Measurements from ENCODE around the gene GRIK4. TPM values are rescaled to one million over a fixed set of nuclear protein-coding genes. Genes with fewer than 3 reads are reported as not detected.

The GRIK4 gene
- polyA plus RNA-seq, 1 donor from 2014 or later: 3.4 TPM

- H4K20me1 ChIP-seq (ENCODE audit: insufficient read depth): no peaks in the 10 kb centered on the region
- no peak for TF ChIP-seq RAD21 (conservative IDR thresholded peaks at IDR 0.05)
- TF ChIP-seq EZH2 (IDR thresholded peaks at IDR 0.05; ENCODE audit: borderline replicate concordance, insufficient read depth, low read length, poor library complexity, severe bottlenecking): no peak
- TF ChIP-seq CTCF (IDR thresholded peaks at IDR 0.05; ENCODE audit: poor library complexity, severe bottlenecking): no peak
- TF ChIP-seq SMC3 (conservative IDR thresholded peaks at IDR 0.05; ENCODE audit: poor library complexity): no peak
- TF ChIP-seq TAF1 (IDR thresholded peaks at IDR 0.05; ENCODE audit: low read depth): no peak
- TF ChIP-seq REST (IDR thresholded peaks at IDR 0.05; ENCODE audit: borderline replicate concordance): no peak
- TF ChIP-seq MXI1 (conservative IDR thresholded peaks at IDR 0.05; ENCODE audit: poor library complexity, severe bottlenecking): no peak
- H3K27ac ChIP-seq (ENCODE audit: low read length): no peak overlapping the region
- H3K4me2 ChIP-seq (ENCODE audit: low read length): no peak overlapping the region
- no peaks in the 10 kb centered on the region for H3K27me3 ChIP-seq (ENCODE audit: insufficient read depth, low read depth, low read length)
- no peaks in the 10 kb centered on the region for H3K36me3 ChIP-seq (ENCODE audit: insufficient read depth, low read length)
- H3K4me3 ChIP-seq (ENCODE audit: low read length): no peak overlapping the region
- H3K9me3 ChIP-seq (ENCODE audit: low read length): no peaks in the 10 kb centered on the region
- no peak overlapping the region for H2AFZ ChIP-seq (ENCODE audit: low read depth, low read length)
- no peaks in the 10 kb centered on the region for H3K79me2 ChIP-seq (replicated peaks; ENCODE audit: insufficient read depth, low read length)
- peaks cover 8% of the 10 kb centered on the region for H3F3A ChIP-seq (ENCODE audit: insufficient read depth, low read length, poor library complexity, severe bottlenecking)
- no peaks in the 10 kb centered on the region for H3K9me2 ChIP-seq (ENCODE audit: insufficient read depth, low read length)
- H3K9ac ChIP-seq (ENCODE audit: low read length): no peak overlapping the region
Measured at GRCh38 chr11:120589376-120589775, 77.8 kb downstream of the GRIK4 start.

GRCh38 chr11:120590472-120590871 lies 78.9 kb downstream of the GRIK4 start:
- Histone ChIP-seq H3K9me2 (ENCODE audit: insufficient read depth, low read length) (no peaks in the 10 kb centered on the region), H3K4me2 (ENCODE audit: low read length) (no peak overlapping the region), H2AFZ (ENCODE audit: low read depth, low read length) (no peak overlapping the region), H3F3A (ENCODE audit: insufficient read depth, low read length, poor library complexity, severe bottlenecking) (peaks cover 8% of the 10 kb centered on the region), H4K20me1 (ENCODE audit: insufficient read depth) (no peaks in the 10 kb centered on the region), H3K9me3 (ENCODE audit: low read length) (no peaks in the 10 kb centered on the region), H3K27ac (ENCODE audit: low read length) (no peak overlapping the region), H3K9ac (ENCODE audit: low read length) (no peak overlapping the region), H3K4me3 (ENCODE audit: low read length) (no peak overlapping the region), H3K36me3 (ENCODE audit: insufficient read depth, low read length) (no peaks in the 10 kb centered on the region), H3K79me2 (replicated peaks; ENCODE audit: insufficient read depth, low read length) (no peaks in the 10 kb centered on the region), H3K27me3 (ENCODE audit: insufficient read depth, low read depth, low read length) (no peaks in the 10 kb centered on the region)
- TF ChIP-seq EZH2 (IDR thresholded peaks at IDR 0.05; ENCODE audit: borderline replicate concordance, insufficient read depth, low read length, poor library complexity, severe bottlenecking) (no peak), TAF1 (IDR thresholded peaks at IDR 0.05; ENCODE audit: low read depth) (no peak), MXI1 (conservative IDR thresholded peaks at IDR 0.05; ENCODE audit: poor library complexity, severe bottlenecking) (no peak), POLR2AphosphoS5 (IDR thresholded peaks at IDR 0.05) (no peak), RAD21 (conservative IDR thresholded peaks at IDR 0.05) (no peak), CTCF (IDR thresholded peaks at IDR 0.05; ENCODE audit: poor library complexity, severe bottlenecking) (no peak), EP300 (conservative IDR thresholded peaks at IDR 0.05; ENCODE audit: poor library complexity, severe bottlenecking) (no peak), REST (IDR thresholded peaks at IDR 0.05; ENCODE audit: borderline replicate concordance) (no peak), SMC3 (conservative IDR thresholded peaks at IDR 0.05; ENCODE audit: poor library complexity) (no peak)

Data from neural cell (in vitro differentiated cells).